IPS-15b (cell line): Measurements from ENCODE around the gene BCL2L1.
A peak's percentile ranks its signal among the peaks of the same experiment; 100 is the strongest.

Source experiments
- H3K27me3 ChIP-seq: one replicate; pipeline ENCODE4 v1.6.1; 2013; ENCODE audit warnings: low read length; ENCODE audit not compliant: control insufficient read depth, insufficient read depth
- H3K36me3 ChIP-seq: one replicate; pipeline ENCODE4 v1.6.1; 2013; ENCODE audit warnings: low read length; ENCODE audit not compliant: control insufficient read depth, insufficient read depth
- H3K4me1 ChIP-seq: one replicate; pipeline ENCODE4 v1.6.1; 2013; ENCODE audit warnings: mild to moderate bottlenecking, low read length; ENCODE audit not compliant: control insufficient read depth, insufficient read depth
- H3K4me3 ChIP-seq: one replicate; pipeline ENCODE4 v1.5.1; 2013; ENCODE audit warnings: low read depth, low read length
- H3K9ac ChIP-seq: one replicate; pipeline ENCODE4 v1.6.1; 2013; ENCODE audit warnings: low read depth, mild to moderate bottlenecking, low read length
- H3K9me3 ChIP-seq: one replicate; pipeline ENCODE4 v1.6.1; 2013; ENCODE audit warnings: mild to moderate bottlenecking, low read length; ENCODE audit not compliant: control insufficient read depth, insufficient read depth

BCL2L1 gene

DNA sequence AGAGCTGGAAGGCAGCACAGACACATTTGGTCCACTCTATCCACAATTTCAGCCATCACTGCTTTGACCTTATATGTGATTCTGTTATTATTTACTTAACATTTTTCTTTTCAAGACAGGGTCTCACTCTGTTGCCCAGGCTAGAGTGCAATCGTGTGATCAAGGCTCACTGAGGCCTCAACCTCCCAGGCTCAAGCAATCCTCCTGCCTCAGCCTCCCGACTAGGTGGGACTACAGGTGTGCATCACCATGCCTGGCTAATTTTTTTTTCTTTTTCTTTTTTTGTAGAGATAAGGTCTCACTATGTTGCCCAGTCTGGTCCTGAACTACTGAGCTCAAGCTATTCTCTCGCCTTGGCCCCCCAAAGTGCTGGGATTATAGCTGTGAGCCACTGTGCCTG, 40.3 kb downstream of the BCL2L1 start:
- H3K27me3 ChIP-seq = no peaks in the 10 kb centered on the region
- H3K4me1 ChIP-seq = peaks cover 4% of the 10 kb centered on the region
- no peaks in the 10 kb centered on the region for H3K9me3 ChIP-seq
- H3K36me3 ChIP-seq = peaks cover 18% of the 10 kb centered on the region
- no peak overlapping the region for H3K9ac ChIP-seq
- H3K4me3 ChIP-seq = no peak overlapping the region

DNA sequence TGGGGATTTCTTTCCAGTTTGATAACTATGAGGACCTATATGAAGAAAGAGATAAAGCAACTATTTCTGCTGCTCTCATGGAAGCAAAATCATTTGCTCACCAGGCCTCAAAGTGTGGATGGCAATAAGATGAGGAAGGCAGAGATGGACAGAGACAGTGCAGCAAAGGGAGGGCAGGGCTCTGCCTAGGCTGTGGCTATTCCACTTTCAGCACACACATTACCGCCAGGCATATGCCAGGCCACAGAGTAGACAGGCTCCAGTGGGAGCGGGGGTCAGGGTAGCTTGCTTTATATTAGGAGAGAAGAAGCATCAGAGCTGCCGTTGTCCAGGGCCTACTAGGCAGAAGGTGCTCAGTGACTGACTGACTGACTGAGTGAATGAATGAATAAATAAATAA, 40.9 kb downstream of the BCL2L1 start:
- no peaks in the 10 kb centered on the region for H3K27me3 ChIP-seq
- H3K4me1 ChIP-seq = peaks cover 4% of the 10 kb centered on the region
- H3K4me3 ChIP-seq = no peak overlapping the region
- no peaks in the 10 kb centered on the region for H3K9me3 ChIP-seq
- H3K9ac ChIP-seq = no peak overlapping the region
- peaks cover 14% of the 10 kb centered on the region for H3K36me3 ChIP-seq

DNA sequence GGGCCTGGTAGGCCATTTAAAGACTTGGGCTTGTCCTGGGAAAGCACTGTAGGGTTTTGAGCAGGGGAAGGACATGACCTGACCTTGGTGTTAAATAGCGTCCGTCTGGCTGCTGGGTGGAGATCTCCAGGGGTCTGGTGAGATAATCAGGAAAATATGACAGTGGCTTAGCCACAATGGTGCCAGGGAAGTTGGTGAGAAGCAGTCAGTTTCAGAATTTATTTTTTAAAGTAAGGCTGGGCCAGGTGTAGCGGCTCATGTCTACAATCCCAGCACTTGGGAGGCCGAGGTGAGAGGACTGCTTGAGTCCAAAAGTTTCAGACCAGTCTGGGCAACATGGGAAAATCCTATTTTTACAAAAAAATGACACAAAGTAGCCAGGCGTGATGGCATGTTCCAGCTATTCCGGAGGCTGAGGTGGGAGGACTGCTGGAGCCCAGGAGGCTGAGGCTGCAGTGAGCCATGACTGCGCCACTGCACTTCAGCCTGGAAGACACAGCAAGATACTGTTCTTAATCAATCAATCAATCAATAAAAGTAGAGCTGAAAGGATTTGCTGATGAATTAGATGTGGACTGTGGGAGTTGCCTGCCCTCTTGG, 41.4 kb downstream of the BCL2L1 start:
- Histone ChIP-seq H3K9me3 (no peaks in the 10 kb centered on the region), H3K27me3 (no peaks in the 10 kb centered on the region), H3K4me3 (no peak overlapping the region), H3K36me3 (peaks cover 14% of the 10 kb centered on the region), H3K9ac (no peak overlapping the region), H3K4me1 (peaks cover 4% of the 10 kb centered on the region)

DNA sequence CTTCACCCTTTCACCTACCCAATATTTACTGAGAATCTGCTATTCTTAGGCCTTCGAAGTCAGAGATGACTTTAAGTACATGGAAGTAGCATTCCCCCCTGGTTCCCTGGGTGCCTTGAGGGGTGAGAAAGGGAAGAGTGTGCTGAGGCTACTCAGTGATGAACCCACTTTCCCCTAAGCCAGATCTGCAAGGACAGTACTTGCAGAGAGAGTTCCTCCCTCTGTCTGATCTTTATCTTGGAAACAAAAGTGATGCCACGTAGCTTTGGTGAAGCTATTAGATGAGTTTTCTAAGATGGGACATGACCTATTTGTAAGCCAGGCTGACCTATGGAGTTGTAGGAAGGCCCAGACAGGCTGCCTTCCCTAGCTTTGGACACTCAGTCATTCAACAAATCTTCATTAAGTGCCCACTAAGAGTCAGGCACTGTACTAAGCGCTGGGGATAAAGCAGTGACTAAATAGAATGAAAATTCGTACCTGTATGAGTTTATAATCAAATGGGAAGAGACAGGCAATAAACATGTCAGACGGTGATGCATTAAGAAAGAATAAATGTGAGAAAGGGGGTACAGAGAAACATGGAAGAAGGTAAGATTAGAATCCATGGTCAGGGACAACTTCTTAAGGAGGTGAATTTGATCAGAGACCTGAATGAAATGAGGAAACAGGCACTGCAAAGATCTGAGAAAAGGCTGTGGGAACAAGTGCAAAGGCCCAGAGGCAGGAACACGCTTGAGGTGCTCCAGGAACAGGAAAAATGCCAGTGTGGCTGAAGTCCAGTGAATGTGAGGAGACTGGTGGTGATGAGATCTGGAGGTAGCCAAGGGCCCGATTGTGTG, 42.2 kb downstream of the BCL2L1 start:
- H3K4me3 ChIP-seq = no peak overlapping the region
- H3K36me3 ChIP-seq = peaks cover 14% of the 10 kb centered on the region
- H3K9me3 ChIP-seq = no peaks in the 10 kb centered on the region
- H3K9ac ChIP-seq = no peak overlapping the region
- peaks cover 4% of the 10 kb centered on the region for H3K4me1 ChIP-seq
- no peaks in the 10 kb centered on the region for H3K27me3 ChIP-seq

DNA sequence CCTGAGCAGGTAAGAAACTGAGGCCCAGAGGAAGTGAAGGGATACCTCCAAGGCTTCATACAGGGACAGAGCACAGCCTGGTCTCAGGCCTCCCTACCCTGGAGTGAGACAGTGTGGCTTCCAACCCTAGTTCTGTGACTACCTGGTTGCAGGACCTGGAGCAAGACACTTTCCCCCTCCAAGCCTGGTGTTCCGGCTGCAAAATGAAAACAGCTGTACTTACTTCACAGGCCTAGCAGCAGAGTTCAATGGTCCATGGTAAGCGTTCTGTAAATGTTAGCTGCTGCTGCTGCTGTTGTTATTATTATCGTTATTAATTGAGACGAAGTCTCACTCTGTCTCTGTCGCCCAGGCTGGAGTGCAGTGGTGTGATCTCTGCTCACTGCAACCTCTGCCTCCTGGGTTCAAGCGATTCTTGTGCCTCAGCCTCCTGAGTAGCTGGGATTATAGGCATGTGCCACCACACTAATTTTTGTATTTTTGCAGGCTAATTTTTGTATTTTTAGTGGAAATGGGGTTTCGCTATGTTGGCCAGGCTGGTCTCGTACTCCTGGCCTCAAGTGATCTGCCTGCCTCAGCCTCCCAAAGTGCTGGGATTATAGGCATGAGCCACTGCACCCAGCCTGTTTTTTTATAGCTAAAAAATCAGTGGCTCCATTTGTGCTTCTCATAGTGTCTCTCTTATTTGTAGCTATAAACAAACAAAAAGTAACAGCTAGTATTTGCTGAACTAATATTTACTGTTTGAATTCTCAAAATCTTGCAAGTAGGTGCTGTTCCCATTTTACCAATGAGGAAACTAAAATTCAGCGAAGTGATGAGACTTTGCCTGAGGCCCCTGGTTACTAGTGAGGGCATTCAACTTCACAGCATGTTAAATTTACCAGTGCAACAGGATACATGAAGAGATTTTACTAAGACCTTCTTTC, 43.0 kb downstream of the BCL2L1 start:
- Histone ChIP-seq H3K4me1 (peaks cover 4% of the 10 kb centered on the region), H3K36me3 (peaks cover 14% of the 10 kb centered on the region), H3K9ac (no peak overlapping the region)

DNA sequence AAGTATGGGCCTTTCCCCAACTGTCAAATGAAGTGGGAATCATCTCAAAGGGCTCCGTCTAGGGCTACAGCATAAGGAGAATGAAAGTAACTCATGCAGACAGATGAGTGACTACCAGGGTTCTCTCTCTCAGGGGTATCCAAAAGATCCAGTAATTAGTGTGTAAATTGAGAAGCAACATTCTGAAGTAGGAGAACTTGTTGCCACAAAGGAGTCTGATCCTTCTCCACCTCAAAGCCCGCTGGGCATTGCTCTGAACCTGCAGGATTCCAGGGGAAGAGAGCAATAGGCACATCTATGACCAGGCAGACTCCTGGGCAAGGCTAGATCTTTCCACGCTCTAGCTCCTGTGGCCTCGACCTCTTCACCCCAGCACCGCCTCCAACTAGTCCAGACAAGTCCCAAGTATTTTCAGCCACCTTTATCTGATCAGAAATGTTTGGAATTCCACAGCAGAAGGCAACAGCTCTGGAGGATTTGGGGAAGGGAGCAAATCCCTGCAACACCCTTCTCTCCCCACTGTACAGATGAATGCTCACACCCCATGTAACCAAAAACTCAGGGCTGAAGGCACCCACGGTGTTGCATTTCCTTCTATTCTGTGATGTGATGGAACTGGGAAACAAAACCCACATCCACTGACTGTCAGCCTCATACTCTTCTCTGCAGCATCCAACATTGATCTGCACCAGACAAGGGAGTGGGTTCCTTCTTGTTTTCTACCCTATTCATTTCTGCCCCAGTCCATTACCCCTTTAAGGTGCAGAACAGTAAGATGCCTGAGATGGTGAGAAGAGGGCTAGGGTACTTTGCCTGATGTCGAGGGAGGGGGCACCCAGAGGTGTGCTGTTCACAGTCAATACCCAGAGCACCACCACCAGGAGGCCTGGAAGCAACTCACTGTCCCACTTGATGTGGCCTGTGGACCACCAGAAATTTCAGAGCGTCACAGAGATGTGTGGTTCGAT, 44.0 kb downstream of the BCL2L1 start:
- peak overlapping the region; percentile 18 for H3K9ac ChIP-seq
- H3K27me3 ChIP-seq = no peaks in the 10 kb centered on the region
- peaks cover 10% of the 10 kb centered on the region for H3K36me3 ChIP-seq
- peaks cover 4% of the 10 kb centered on the region for H3K4me1 ChIP-seq
- no peak overlapping the region for H3K4me3 ChIP-seq
- no peaks in the 10 kb centered on the region for H3K9me3 ChIP-seq

More for the DNA sequence above, 43.0 kb downstream of the BCL2L1 start:
- H3K4me3 ChIP-seq = no peak overlapping the region
- H3K9me3 ChIP-seq = no peaks in the 10 kb centered on the region
- no peaks in the 10 kb centered on the region for H3K27me3 ChIP-seq

DNA sequence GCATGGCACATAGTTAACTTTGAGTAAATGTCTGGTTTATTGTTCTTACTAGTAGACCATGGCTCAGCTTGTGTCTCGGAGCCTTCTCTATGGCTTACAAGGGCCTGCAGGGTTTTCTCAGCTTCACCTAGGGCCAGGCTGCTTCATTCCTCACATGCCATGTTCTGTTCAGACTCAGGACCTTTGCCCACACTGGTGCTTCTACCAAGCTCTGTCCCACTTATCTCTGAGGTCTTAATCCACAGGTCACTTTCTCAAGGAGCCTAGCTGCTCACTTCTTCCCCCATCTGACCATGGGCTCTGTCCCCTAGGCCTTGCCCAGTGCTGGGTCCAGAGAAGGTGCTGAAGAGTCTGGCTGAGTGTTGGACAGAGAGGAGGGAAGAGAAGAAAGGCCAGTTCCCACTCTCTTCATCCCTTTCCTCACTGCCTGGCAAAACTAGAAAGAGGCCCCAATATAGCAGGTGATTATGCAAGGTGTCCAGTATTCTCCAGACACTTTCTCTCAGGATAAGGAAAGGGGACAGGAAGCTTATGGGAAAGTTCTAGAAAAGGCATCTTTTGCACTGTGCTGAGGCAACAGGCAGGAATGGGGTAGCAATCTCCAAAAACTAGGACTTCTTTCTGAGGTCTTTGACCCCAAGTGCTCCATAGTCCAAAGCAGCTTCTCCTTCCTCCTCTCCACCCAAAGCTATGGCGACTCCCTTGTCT, 45.0 kb downstream of the BCL2L1 start:
- peak overlapping the region; percentile 18 for H3K9ac ChIP-seq
- no peaks in the 10 kb centered on the region for H3K27me3 ChIP-seq
- peaks cover 4% of the 10 kb centered on the region for H3K4me1 ChIP-seq
- peaks cover 7% of the 10 kb centered on the region for H3K36me3 ChIP-seq
- no peak overlapping the region for H3K4me3 ChIP-seq
- H3K9me3 ChIP-seq = no peaks in the 10 kb centered on the region

DNA sequence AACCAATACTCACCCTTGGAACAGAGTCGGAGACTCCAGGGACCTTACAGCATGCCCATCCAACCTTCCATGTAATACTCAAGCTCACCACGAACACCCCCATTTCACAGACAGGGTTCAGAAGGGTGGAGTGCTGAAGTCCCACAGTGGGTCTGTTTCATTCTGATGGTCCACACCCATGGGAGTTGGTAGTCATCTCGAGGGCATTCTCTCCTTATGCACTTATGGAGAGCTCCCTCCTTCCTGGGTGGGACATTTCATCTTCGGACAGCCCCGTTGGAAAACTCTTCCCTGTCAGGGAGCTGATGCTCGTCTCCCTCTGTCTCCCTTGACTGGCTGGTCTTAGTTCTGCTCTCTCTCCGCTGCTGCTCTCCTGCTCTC, 46.1 kb downstream of the BCL2L1 start:
- no peak overlapping the region for H3K4me3 ChIP-seq
- no peaks in the 10 kb centered on the region for H3K9me3 ChIP-seq
- H3K27me3 ChIP-seq = no peaks in the 10 kb centered on the region
- H3K4me1 ChIP-seq = peaks cover 4% of the 10 kb centered on the region
- H3K9ac ChIP-seq = no peak overlapping the region
- peaks cover 7% of the 10 kb centered on the region for H3K36me3 ChIP-seq

DNA sequence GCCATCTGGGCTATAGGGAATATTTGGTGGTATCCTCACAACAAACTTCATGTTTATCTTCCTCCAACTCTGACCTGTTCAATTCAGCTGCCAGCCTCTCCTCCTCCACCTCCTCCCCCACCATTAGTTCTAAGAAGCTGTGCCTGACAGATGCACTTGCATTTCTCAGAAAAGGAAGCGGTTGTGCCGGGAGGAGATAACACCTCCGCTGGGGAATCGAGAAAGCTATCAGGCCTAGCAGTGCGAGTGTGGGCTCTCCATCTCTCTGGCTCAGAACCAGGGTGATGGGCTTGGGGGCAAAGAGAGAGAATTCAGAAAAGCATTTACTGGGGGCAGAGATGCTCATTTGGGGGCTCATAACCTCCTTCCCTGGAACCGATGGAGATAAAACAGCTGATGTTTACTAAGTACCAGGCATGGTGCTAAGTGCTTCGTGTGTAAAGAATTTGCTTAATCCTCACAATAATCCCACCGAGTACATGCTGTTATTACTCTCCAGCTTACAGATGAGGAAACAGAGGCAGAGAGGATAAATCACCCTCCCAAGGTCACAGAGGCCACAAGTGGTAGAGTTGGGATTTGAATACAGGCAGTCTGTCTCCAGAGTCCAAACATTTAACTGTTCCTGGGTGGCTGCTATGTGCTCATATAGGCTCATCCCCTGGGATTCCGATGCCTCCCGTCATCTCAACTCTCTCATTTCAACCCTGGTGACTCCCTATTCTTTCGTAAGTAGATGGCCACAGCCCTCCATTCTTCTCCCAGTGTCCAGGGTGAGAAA, 46.6 kb downstream of the BCL2L1 start:
- no peaks in the 10 kb centered on the region for H3K27me3 ChIP-seq
- no peaks in the 10 kb centered on the region for H3K9me3 ChIP-seq
- H3K9ac ChIP-seq = no peak overlapping the region
- peaks cover 4% of the 10 kb centered on the region for H3K4me1 ChIP-seq
- no peak overlapping the region for H3K4me3 ChIP-seq
- peaks cover 7% of the 10 kb centered on the region for H3K36me3 ChIP-seq
